Activated T-cell treated with anti-CD3 and anti-CD28 coated beads, Interleukin-2, amount 50 U/mL, for 72 hours (primary cell): ENCODE data around the gene NT5C3A. TPM values are rescaled to one million over a fixed set of nuclear protein-coding genes. Genes with fewer than 3 reads are reported as not detected.
A peak's percentile ranks its signal among the peaks of the same experiment; 100 is the strongest.

Source experiments
- ATAC-seq, 2 donors: fragments of 150-1000 bp; cut with Tn5 transposase; replicated peaks in 1 of 2; 2 replicates each; pipeline ENCODE4 v1.10.0; 2021; ENCODE audit warnings: moderate library complexity in 2 of 2, mild to moderate bottlenecking in 1 of 2
- DNase-seq, 2 donors: peaks; one replicate each; pipeline ENCODE4 v3.0.0; 2021 to 2022; ENCODE audit warnings: mixed read lengths in 1 of 2
- H3K27ac Mint-ChIP-seq: one replicate; pipeline ENCODE4 v1.8.0; 2022; ENCODE audit warnings: mild to moderate bottlenecking, moderate library complexity, mixed read lengths
- H3K27me3 Mint-ChIP-seq: one replicate; pipeline ENCODE4 v1.8.0; 2022; ENCODE audit warnings: low read depth, mixed read lengths
- H3K36me3 Mint-ChIP-seq, 2 donors: one replicate each; pipeline ENCODE4 v1.8.0; 2022; ENCODE audit warnings: mixed read lengths in 2 of 2, mild to moderate bottlenecking in 1 of 2; ENCODE audit not compliant: insufficient read depth in 2 of 2
- H3K4me1 Mint-ChIP-seq: one replicate; pipeline ENCODE4 v1.8.0; 2022; ENCODE audit warnings: low read depth, mixed read lengths
- H3K4me3 Mint-ChIP-seq, 2 donors: one replicate each; pipeline ENCODE4 v1.8.0; 2022; ENCODE audit warnings: mild to moderate bottlenecking in 2 of 2, mixed read lengths in 2 of 2, moderate library complexity in 2 of 2
- H3K9me3 Mint-ChIP-seq, 2 donors: one replicate each; pipeline ENCODE4 v1.8.0; 2022; ENCODE audit warnings: mixed read lengths in 2 of 2
- total RNA-seq, 2 donors: library from RNA; stranded (reverse); gene quantifications; one replicate each; pipeline ENCODE4 v1.2.3, GENCODE V29; 2022

NT5C3A gene
- total RNA-seq, 2 donors from 2014 or later, result 45.7 to 51.0 TPM

GRCh38 chr7:33067921-33068320, 5.3 kb upstream of the NT5C3A start:
- Mint-ChIP-seq H3K27me3 (peaks cover 13% of the 10 kb centered on the region), H3K4me3 (no peak overlapping the region), H3K9me3 (peaks cover 7 to 18% of the 10 kb centered on the region in 2 donors), H3K27ac (no peak overlapping the region), H3K4me1 (peaks cover 6% of the 10 kb centered on the region), H3K36me3 (peaks cover 6 to 18% of the 10 kb centered on the region in 2 donors)
- DNase-seq (no peak), ATAC-seq (no peak)

GRCh38 chr7:33066771-33067170, 4.2 kb upstream of the NT5C3A start:
- Mint-ChIP-seq H3K27me3 (peaks cover 8% of the 10 kb centered on the region), H3K36me3 (peaks cover 6 to 18% of the 10 kb centered on the region in 2 donors), H3K4me1 (peaks cover 6% of the 10 kb centered on the region), H3K27ac (no peak overlapping the region), H3K4me3 (no peak overlapping the region), H3K9me3 (peaks cover 7 to 17% of the 10 kb centered on the region in 2 donors)
- DNase-seq (no peak), ATAC-seq (no peak)

GRCh38 chr7:33065981-33066380, 3.4 kb upstream of the NT5C3A start:
- no peak for ATAC-seq
- Mint-ChIP-seq H3K4me1 (peaks cover 9% of the 10 kb centered on the region), H3K27me3 (peaks cover 8% of the 10 kb centered on the region), H3K4me3 (no peak overlapping the region), H3K9me3 (peaks cover 7 to 15% of the 10 kb centered on the region in 2 donors), H3K36me3 (peaks cover 4 to 18% of the 10 kb centered on the region in 2 donors), H3K27ac (peak overlapping the region; percentile 62)
- no peak for DNase-seq

GRCh38 chr7:33062782-33063443, 337 bp upstream of the NT5C3A start:
- ATAC-seq (peak; percentile 95), DNase-seq (peak; percentile 93 to 95)
- Mint-ChIP-seq H3K9me3 (peaks cover 7 to 10% of the 10 kb centered on the region in 2 donors), H3K4me1 (peaks cover 35% of the 10 kb centered on the region), H3K4me3 (peak overlapping the region; percentile 97 to 99), H3K27me3 (peaks cover 8% of the 10 kb centered on the region), H3K27ac (peak overlapping the region; percentile 93), H3K36me3 (peaks cover 4 to 21% of the 10 kb centered on the region in 2 donors)

GRCh38 chr7:33061282-33061937, 1.2 kb downstream of the NT5C3A start:
- H3K4me1 Mint-ChIP-seq, result peaks cover 40% of the 10 kb centered on the region

GRCh38 chr7:33059635-33060034, 2.9 kb downstream of the NT5C3A start:
- Mint-ChIP-seq H3K4me1 (peaks cover 52% of the 10 kb centered on the region), H3K27me3 (no peaks in the 10 kb centered on the region), H3K4me3 (peak overlapping the region; percentile 4 to 24), H3K27ac (peak overlapping the region; percentile 30), H3K36me3 (peaks cover 0 to 12% of the 10 kb centered on the region in 2 donors), H3K9me3 (no peaks in the 10 kb centered on the region)
- ATAC-seq (no peak), DNase-seq (no peak)

More at GRCh38 chr7:33061282-33061937, 1.2 kb downstream of the NT5C3A start:
- peak overlapping the region; percentile 84 for H3K27ac Mint-ChIP-seq
- ATAC-seq (no peak), DNase-seq (no peak)
- H3K9me3 Mint-ChIP-seq, result peaks cover 6 to 8% of the 10 kb centered on the region in 2 donors
- H3K36me3 Mint-ChIP-seq, result peaks cover 4 to 20% of the 10 kb centered on the region in 2 donors
- H3K4me3 Mint-ChIP-seq, result peak overlapping the region; percentile 97 to 99
- H3K27me3 Mint-ChIP-seq, result peaks cover 3% of the 10 kb centered on the region

- peak overlapping the region in 1 of 2 donors; percentile 28 for H3K4me3 Mint-ChIP-seq
- DNase-seq (no peak), ATAC-seq (no peak)
- H3K27ac Mint-ChIP-seq, result peak overlapping the region; percentile 85
- H3K36me3 Mint-ChIP-seq, result peaks cover 0 to 10% of the 10 kb centered on the region in 2 donors
- H3K9me3 Mint-ChIP-seq, result no peaks in the 10 kb centered on the region
- no peaks in the 10 kb centered on the region for H3K27me3 Mint-ChIP-seq
- H3K4me1 Mint-ChIP-seq, result peaks cover 72% of the 10 kb centered on the region
These were observed 7.4 kb downstream of the NT5C3A start for GRCh38 chr7:33055158-33055557.

- Mint-ChIP-seq H3K9me3 (no peaks in the 10 kb centered on the region), H3K4me1 (peaks cover 66% of the 10 kb centered on the region), H3K36me3 (peaks cover 0 to 6% of the 10 kb centered on the region in 2 donors), H3K27me3 (no peaks in the 10 kb centered on the region), H3K27ac (peak overlapping the region; percentile 89), H3K4me3 (peak overlapping the region in 1 of 2 donors; percentile 34)
- DNase-seq (no peak), ATAC-seq (peak; percentile 92 to 96)
These were observed 8.2 kb downstream of the NT5C3A start for GRCh38 chr7:33054261-33054964.

- peaks cover 0 to 3% of the 10 kb centered on the region in 2 donors for H3K36me3 Mint-ChIP-seq
- no peaks in the 10 kb centered on the region for H3K27me3 Mint-ChIP-seq
- ATAC-seq, result no peak
- no peak overlapping the region for H3K4me3 Mint-ChIP-seq
- DNase-seq, result no peak
- peak overlapping the region; percentile 89 for H3K27ac Mint-ChIP-seq
- H3K4me1 Mint-ChIP-seq, result peaks cover 66% of the 10 kb centered on the region
- H3K9me3 Mint-ChIP-seq, result no peaks in the 10 kb centered on the region
These were observed 8.9 kb downstream of the NT5C3A start for GRCh38 chr7:33053721-33054120.

- Mint-ChIP-seq H3K27ac (peak overlapping the region; percentile 51), H3K9me3 (no peaks in the 10 kb centered on the region), H3K4me1 (peaks cover 68% of the 10 kb centered on the region), H3K4me3 (no peak overlapping the region), H3K27me3 (no peaks in the 10 kb centered on the region), H3K36me3 (peaks cover 0 to 2% of the 10 kb centered on the region in 2 donors)
- DNase-seq (peak; percentile 19 to 23), ATAC-seq (peak; percentile 39 to 50)
These were observed 11.8 kb downstream of the NT5C3A start for GRCh38 chr7:33050535-33051318.

GRCh38 chr7:33048704-33049103, 13.9 kb downstream of the NT5C3A start:
- DNase-seq, result no peak
- Mint-ChIP-seq H3K27ac (no peak overlapping the region), H3K4me1 (peaks cover 65% of the 10 kb centered on the region), H3K4me3 (no peak overlapping the region), H3K36me3 (no peaks in the 10 kb centered on the region), H3K9me3 (no peaks in the 10 kb centered on the region), H3K27me3 (no peaks in the 10 kb centered on the region)
- no peak for ATAC-seq

GRCh38 chr7:33048257-33048656, 14.3 kb downstream of the NT5C3A start:
- no peaks in the 10 kb centered on the region for H3K36me3 Mint-ChIP-seq
- ATAC-seq (no peak), DNase-seq (no peak)
- no peaks in the 10 kb centered on the region for H3K27me3 Mint-ChIP-seq
- H3K9me3 Mint-ChIP-seq, result no peaks in the 10 kb centered on the region
- no peak overlapping the region for H3K27ac Mint-ChIP-seq
- H3K4me3 Mint-ChIP-seq, result no peak overlapping the region
- H3K4me1 Mint-ChIP-seq, result peaks cover 65% of the 10 kb centered on the region
